HG03139 (cell line): ENCODE data around the gene PLS3.

Experiments used
- ATAC-seq: cut with Tn5 transposase; IDR thresholded peaks from one replicate; pipeline ENCODE4 v1.9.1; 2021; ENCODE audit not compliant: unreplicated experiment

The PLS3 gene

DNA sequence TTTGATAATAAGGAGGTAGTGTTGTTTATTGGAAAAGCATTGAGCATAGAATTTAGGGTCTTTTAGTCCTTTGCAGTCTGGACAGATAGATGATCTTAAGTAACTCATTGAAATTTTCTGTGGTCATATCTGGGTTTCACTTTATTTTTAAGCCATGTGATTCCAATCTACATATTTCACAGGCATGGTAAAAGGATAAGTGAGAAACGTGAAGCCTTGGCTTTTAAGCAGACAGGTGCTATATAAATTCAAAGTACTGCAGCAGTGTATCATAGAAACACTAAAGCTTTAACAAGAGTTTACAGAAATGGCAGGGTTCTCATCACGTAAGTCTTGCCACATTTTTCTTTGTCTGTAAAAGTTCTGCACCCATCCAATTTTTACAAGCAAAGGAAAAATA lies 4.9 kb downstream of the PLS3 start:
- no peak for ATAC-seq

DNA sequence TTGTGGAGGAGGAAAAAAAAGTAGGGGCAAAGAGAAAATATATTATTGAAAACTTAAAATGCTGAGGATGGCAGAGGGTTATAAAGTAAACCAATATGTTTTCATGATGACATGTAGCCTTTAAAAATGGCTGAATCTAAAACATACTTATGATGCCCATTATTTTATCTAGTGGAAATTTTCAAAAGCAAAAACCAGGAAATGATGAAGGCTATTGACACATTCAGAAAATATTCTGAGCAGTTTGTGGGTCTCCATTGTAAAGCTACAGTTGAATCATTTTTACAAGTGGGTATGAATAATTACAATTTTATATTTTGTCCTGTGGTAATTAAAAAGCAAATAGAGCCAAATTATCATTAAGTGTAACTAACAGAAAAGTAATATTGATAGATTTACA lies 10.7 kb downstream of the PLS3 start:
- no peak for ATAC-seq

DNA sequence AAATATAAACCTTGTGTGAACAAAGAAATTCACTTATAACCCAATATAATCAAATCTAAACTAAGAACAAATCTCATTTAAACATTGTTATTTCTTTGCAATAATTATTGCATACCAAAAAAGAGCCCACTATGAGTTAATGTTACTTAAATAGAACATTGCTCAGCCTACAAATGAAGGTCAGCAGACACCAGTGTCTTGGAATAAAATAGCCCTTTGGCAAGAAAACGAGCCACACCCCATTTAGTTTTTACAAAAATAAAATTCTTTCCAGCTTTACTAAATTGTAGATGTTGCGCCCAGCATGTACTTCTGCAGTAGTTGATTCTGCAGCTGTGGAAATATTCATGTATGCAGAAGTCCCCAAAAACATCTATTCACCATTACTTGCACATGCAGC lies 12.2 kb downstream of the PLS3 start:
- no peak for ATAC-seq

DNA sequence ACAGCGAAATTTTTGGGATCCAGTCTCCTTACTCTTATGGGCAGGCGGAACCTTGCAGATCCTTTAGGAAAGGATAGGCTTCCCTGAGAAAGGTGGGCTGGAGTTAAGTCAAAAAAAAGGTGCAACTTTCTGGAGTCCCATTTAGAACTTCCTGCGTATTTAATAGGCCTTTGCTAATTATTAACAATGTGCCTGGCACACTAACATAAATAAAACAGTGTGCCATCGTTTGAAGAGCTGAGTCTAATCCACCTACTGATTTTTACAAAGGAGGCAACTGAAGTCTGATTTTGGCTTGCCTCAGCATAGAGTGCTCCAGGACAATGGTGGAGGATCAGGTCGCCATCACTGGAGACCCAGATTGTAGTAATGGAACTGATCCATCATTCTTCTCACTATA lies 15.7 kb downstream of the PLS3 start:
- no peak for ATAC-seq

DNA sequence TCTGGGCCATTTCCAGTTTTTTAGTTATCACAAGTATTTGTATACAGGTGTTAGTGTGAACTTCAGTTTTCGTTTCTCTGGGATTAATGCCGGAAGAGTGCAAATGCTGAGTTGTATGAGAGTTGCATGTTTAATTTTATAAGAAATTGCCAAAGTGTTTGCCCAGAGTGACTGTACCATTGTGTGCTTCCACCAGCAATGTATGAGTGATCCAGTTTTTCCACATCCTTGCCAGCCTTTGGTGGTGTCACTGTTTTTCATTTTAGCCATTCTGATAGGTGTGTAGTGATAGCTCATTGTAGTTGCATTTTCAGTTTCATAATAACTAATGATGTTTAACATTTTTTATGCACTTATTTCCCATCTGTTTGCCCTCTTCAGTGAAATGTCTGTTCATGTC lies 18.4 kb downstream of the PLS3 start:
- no peak for ATAC-seq

DNA sequence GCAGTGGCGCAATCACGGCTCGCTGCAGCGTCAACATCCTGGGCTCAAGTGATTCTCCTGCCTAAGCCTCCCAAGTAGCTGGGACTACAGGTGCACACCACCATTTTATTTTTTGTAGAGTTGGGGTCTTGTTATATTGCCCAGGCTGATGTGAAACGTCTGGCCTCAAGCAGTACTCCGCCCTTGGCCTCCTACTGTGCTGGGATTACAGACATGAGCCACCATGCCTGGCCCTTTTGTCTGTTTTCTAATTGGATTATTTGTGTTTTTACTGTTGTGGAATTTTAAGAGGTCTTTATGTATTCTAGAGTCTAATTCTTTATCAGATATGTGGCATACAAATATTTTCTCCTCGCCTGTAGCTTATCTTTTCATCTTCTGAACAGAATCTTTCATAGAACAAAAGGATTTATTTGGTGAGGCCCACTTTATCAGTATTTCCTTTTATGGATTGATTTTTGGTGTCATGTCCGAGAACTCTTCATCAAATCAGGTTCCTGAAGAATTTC lies 18.9 kb downstream of the PLS3 start:
- no peak for ATAC-seq

DNA sequence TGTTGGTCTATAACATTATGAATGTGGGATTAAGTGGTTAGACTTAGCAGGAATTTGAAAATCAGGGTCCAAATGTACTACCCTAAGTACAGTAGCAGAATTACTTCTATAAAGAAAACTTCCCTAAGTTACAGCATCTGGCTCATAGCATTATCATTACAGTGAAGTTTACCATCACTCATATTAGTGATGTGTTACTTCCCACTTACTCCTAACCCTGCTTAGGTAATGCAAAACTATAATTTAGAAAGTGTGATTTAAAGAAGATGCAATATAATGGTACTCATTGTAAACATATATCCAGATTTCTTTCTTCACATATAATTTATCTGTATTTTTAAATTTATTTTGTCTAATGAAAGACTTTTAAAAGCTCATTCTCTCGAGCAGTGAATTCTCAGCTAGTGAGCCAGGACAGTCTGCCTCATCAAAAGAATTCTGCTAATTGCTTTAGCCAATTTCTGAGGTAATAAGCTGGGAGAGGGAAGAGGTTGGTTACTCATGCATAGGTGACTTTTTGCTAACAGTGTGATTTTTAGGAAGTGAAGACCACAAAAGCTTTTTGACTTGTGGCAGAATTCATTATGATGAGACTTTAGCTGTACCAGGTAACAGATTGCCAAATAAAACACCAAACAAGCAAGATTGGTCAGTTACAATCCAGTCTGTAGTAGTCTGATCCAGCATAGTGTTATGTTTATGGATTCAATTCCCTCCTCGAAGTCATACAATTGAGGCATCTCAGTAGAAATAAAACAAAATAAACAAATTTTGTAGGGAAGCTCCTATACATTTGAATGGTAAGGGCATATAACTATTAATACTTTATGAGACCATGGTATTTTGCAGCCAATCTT lies 21.0 kb downstream of the PLS3 start:
- no peak for ATAC-seq

DNA sequence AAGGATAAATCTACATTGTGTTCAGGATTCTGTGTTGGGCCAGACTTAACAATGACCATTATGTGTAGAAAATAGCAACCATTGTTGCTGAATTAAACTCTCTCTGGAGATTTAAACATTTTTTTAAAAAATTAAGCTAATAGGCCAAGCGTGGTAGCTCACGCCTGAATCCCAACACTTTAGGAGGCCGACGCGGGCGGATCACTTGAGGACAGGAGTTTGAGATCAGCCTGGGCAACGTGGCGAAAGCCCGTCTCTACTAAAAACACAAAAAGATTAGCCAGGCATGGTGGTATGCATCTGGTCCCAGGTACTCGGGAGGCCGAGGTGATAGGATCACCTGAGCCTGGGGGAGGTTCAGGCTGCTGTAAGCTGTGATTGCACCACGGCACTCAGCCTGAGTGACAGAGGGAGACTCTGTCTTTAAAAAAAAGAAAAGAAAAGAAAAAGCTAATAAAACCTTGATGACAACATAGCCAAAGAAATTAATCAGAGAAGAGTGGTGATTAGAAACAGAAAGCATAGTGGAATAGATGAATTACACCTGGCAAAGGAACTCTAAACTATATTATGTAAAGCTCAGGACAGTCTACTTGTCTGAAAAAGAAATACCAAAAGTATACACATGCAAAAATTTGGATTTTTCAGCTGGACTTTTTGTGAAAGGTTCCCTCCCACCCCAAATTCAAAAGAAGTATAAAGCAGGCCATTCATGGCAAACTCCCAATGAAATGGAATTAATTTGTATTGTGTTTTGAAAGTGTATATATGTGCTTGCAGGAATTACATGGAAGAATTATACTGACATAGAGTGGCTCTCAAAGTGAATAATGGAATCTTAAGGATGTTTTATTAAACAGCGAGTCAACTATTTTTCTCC lies 21.9 kb downstream of the PLS3 start:
- no peak for ATAC-seq

DNA sequence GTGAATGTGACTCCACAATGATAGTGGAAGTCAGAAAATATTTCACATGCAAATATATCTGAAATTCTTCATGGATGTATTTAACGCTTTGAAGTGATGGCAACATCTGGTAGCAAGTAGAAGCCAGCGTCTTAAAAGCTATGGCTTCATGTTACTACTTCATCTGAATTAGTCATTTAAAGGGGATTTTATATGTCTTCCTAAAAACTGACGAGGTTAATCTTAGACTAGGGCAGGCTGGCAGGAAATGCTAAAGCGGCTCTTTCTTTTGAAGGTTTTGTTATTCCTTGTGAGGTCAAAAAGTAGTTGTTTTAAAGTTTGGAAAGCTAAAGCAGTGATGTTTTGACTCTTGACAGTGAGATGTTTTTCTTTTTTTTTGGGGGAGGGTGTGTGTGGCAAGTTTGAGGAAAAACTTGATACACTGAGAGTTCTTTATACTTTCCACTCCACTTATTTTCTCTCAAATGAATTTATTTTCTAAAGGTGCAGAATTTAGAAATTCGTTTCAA lies 22.6 kb downstream of the PLS3 start:
- ATAC-seq, result no peak

DNA sequence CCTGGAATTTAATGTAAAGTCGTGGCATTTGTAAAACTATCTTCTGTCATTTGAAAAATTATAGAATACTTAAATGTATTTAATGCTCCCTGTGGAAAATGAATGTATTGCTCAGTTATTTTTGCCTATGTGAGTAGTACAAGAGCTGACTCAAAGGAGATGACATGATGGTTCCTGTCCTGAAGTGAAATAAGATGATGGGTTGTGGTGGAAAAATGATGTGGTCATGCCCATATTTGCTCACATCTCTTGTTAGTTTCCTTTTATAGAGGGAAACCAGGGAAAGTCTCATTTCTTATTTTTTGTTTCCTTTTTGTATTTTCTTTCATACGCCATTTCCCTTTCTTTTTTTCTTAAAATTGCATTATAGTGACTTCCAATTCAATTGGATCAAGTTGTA lies 23.7 kb downstream of the PLS3 start:
- ATAC-seq, result no peak

DNA sequence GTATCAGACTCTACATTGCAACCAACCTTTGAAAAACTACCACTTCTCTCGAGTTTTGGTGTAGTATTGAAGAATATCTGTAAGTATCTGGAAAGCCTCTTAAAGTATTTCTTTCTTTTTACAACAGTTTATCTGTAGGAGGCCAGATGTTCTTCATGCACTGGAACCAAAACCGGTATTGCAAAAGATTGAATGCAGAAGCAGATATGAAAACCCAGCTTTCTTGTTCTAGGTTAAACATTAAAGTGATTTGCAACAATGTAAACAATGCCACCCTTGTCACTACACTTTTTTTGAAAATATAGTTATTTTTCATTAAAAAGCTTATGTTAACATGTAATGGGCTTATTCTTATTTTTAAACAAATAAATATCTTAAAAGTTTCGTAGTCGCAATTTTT lies 27.2 kb downstream of the PLS3 start:
- no peak for ATAC-seq

DNA sequence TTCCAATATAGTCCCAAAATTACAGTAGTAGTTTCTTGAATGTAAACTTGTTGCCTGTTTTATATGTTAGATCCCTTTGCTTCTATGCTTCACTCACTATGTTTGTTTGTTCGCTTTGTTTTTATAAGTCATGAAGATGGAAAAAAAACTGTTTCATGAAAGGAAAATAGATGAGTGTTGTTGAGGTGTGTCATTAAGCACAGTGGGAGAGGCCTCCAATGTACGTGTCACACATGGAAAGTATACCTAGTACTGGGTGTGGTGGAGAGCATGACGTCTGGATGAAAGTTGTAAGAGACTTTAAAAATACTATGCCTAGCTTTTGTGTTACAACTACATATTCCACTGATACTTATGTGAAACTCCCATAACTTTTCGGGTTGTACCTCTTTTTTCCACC lies 28.4 kb downstream of the PLS3 start:
- no peak for ATAC-seq

DNA sequence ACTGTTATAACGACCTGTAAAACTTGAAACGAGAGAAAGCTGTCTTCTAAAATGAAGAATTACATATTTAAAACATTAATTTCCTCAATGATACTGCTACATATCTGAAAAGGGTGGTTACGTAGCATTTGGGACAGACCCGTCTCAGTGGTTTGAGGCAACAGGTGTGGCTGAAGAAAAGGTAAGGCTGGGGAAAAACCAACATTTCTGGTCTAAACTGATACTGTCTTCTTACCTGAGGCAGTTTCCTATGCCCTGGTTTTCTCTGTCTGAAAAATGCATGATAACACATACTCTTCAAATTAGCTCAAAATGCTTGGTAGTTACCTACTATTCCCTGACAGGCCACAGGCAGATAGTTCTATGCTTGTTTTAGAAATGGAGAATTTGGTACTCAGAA lies 30.4 kb downstream of the PLS3 start:
- ATAC-seq, result no peak

DNA sequence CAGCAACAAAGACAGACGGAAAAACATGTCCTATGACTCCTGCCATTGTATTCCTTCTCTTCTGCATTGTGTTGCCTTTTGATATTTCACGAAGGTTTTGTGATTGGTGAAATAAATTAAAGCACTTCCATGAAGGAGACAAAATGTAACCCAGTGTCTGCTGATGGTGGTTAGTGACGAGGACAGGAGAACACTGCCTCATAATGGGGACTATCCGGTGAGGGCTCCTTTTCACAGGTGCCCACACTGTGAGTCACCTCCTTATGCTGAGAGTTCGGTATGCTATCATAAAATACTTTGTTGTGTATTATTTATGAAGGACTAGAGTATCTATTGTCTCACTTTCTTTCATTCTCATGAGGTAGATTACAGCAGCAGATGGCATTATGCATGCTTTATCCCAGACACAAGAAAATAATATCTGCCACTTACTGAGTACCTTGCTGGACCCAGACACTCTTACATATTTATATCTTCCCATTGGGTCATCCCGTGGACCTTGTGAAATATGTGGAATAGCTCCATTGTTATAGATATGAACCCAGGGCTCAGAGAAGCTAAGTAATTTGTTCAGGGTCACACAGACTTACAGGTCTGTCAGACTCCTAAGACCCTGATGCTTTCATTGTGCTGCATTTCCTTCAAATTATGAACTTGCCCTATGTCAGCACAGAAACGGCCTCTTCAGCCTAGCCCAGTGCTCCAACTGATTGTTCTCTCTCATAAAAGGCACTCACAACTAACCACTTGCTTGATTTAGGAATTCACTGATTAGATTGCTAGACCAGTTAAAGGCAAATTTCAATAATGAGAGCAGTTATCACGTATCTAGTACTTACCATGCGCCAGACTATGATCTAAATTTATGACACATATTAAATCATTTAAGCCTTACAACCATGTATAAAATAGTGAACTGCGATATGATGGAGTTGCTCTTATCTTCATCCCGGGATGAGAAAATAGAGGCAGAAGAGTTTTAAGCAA lies 31.2 kb downstream of the PLS3 start:
- ATAC-seq, result no peak

DNA sequence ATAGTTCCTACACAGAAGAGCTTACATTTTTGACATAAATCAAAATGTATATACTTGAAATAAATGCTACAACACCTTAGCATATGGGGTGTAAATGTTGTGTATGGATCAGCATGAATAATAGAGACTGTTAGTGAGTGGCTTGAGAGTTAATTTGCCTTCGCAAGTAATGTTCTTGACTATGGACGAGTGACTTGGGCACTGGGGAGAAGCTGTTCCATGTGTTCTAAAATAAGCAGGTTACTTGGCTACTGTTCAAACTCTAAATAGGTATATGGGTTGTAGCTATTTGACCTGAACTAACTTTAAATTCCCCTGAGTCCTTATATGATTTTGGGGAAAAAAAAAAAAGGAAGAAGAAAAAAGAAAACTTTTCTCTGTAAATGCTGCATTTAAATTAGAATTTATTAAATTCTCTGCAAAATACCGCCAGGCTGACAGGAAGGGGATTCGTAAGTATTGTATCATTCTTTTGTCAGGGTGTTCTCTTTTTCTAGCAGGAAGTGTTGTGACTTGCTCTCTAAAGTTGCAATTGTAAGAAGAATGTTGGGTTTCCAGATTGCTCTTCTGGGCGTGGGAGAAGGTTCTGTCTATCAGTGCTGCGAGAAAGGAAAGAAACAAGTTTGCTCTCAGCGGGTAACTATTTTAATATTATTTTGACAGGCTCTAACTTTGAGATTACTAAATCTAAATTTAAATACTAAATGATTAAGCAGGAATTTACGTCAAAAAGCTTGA lies 32.2 kb downstream of the PLS3 start:
- ATAC-seq, result no peak

DNA sequence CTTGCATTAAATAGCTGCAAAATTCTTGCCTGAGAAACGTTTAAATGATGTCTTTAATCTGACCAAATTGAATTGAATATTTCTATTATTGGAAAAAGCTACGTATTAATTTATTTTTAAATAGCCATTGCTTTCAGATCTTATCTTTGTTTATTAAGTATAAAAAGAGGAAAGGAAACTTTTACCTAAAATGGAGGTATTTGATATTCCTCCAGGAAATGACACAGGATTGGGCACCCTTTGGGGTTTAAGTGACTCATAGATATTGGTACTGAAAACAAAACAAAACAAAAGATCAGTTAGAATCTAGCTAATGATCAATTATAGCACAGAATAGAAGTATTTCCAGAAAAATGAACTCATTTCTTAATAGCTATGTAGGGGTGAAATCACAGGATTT lies 34.1 kb downstream of the PLS3 start:
- ATAC-seq, result no peak

DNA sequence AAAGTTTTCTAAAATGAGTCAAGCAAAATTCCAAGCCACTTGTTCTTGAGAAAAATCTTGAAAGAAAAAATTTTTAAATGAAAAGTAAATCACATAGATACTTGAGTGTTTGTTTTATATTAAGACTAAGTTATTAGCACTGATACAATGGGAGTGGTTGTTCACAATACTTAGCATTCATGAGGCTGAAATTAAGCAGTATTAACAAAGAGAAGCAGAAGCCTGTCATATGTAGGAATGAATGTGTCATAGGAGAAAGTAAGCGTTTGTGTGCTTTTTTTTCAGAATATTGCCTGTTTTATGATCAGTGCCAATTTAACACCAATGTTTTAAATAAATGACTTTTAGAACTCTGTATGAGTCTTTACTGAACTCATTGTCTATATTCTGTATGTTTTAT lies 37.6 kb downstream of the PLS3 start:
- no peak for ATAC-seq

DNA sequence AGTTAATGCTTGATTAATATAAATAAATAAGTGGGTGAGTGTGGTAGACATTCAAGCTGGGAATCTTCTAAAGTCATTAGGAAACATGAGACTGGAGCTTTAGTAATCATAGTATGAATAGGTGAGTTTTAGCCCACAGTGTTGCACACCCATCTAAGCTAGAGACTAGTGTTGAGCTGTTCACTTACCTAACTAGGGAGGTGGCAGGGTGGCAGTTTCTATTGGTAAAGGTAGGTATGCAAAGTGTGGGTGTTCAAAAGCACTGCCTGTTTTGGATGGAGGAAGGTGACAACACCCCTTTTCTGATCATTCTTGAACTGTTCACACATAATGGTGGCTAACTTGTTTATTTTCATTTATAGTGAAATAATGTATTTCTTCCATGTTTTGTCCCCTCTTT lies 41.3 kb downstream of the PLS3 start:
- no peak for ATAC-seq

DNA sequence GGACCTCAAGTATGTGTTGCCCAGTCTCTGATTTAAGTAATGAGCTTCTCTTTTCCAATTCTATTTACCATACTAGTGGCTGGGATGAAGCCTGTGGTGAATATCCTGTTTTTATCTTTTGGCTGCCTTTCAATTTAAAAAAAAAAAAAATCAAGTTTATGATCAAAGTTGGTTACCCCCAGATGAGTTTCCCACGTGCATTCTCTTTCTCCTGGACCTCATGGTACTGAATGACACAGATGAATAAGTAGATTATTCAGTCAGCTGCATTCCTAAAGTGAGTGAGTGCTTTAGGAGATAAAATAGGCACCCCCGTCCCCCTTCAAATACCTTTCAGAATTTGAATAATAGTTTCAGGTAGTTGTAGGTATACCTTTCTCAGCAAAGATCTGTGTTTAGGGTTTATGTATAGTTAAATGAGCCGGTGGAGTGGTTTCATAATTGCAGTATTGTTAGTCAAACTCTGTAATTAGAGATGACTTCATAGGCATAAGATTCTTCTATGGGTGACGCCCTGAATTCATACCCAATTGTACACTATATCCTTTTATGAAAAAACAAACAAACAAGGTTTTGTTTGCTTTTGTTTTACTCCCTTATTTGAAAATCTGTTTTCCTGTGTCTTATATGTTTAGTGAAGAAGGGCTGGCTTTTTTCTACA lies 41.9 kb downstream of the PLS3 start:
- ATAC-seq, result no peak
